ENCODE results near the gene APEH.

- TF ChIP-seq CTCF (IDR thresholded peaks at IDR 0.05) (no peak), POLR2A (IDR thresholded peaks at IDR 0.05) (no peak), POLR2AphosphoS5 (IDR thresholded peaks at IDR 0.05) (no peak)
Observed at GRCh38 chr3:49667701-49668413, 6.3 kb upstream of the APEH start.

Data from transverse colon (tissue), 4 donors.